ENCODE results near the gene WAS. TPM values are rescaled to one million over a fixed set of nuclear protein-coding genes. Genes with fewer than 3 reads are reported as not detected.

WAS gene
- total and polyA plus RNA-seq, 7 donors = 0.45 to 2.9 (median 0.85) TPM

Other genes with a start within 250 kb of the WAS start
- gene SLC38A5, start 213.5 kb upstream of the WAS start, total RNA-seq = 1 to 10 TPM in 2 of 4 donors, under 1 TPM in 2; 0.83 to 1.1 (median 1.0) TPM
- 1 to 10 TPM in 1 of 3 donors, under 1 TPM in 2; 0.34 to 1.7 (median 0.61) TPM for gene SLC38A5, start 213.5 kb upstream of the WAS start, polyA plus RNA-seq
- 10 to 100 TPM; 14.5 to 26.8 (median 21.2) TPM for gene FTSJ1, start 207.6 kb upstream of the WAS start, total RNA-seq
- gene FTSJ1, start 207.6 kb upstream of the WAS start, polyA plus RNA-seq = 10 to 100 TPM; 26.7 to 48.4 (median 46.4) TPM
- 1 to 10 TPM; 4.8 to 9.2 (median 7.6) TPM for gene PORCN, start 174.8 kb upstream of the WAS start, total RNA-seq
- gene PORCN, start 174.8 kb upstream of the WAS start, polyA plus RNA-seq = 10 to 100 TPM in 1 of 3 donors, 1 to 10 TPM in 2; 8.4 to 12.2 (median 8.7) TPM
- 1 to 10 TPM; 3.8 to 8.1 (median 6.4) TPM for gene EBP, start 162.0 kb upstream of the WAS start, total RNA-seq
- 10 to 100 TPM in 1 of 3 donors, 1 to 10 TPM in 2; 8.7 to 11.9 (median 9.7) TPM for gene EBP, start 162.0 kb upstream of the WAS start, polyA plus RNA-seq
- gene TBC1D25, start 144.1 kb upstream of the WAS start, total RNA-seq = 10 to 100 TPM; 10.5 to 18.4 (median 16.9) TPM
- gene TBC1D25, start 144.1 kb upstream of the WAS start, polyA plus RNA-seq = 10 to 100 TPM in 1 of 3 donors, 1 to 10 TPM in 2; 9.3 to 12.1 (median 9.4) TPM
- 100 to 1,000 TPM in 2 of 4 donors, 10 to 100 TPM in 2; 15.9 to 206 (median 83.2) TPM for gene RBM3, start 109.3 kb upstream of the WAS start, total RNA-seq
- 100 to 1,000 TPM in 1 of 3 donors, 10 to 100 TPM in 2; 26.4 to 137 (median 68.9) TPM for gene RBM3, start 109.3 kb upstream of the WAS start, polyA plus RNA-seq
- 100 to 1,000 TPM; 103 to 155 (median 116) TPM for gene WDR13, start 86.3 kb upstream of the WAS start, total RNA-seq
- 100 to 1,000 TPM; 112 to 171 (median 132) TPM for gene WDR13, start 86.3 kb upstream of the WAS start, polyA plus RNA-seq
- 1 to 10 TPM; 1.9 to 3.2 (median 2.7) TPM for gene SUV39H1, start 12.9 kb downstream of the WAS start, total RNA-seq
- 1 to 10 TPM; 2.2 to 3.6 (median 2.8) TPM for gene SUV39H1, start 12.9 kb downstream of the WAS start, polyA plus RNA-seq
- gene GLOD5, start 77.9 kb downstream of the WAS start, total RNA-seq = not detected
- gene GLOD5, start 77.9 kb downstream of the WAS start, polyA plus RNA-seq = not detected
- under 1 TPM in 1 of 4 donors, not detected in 3; 0.17 TPM for gene GATA1, start 102.8 kb downstream of the WAS start, total RNA-seq
- gene GATA1, start 102.8 kb downstream of the WAS start, polyA plus RNA-seq = under 1 TPM in 2 of 3 donors, not detected in 1; 0.03 to 0.04 TPM
- 10 to 100 TPM; 31.8 to 47.1 (median 43.6) TPM for gene HDAC6, start 118.3 kb downstream of the WAS start, total RNA-seq
- 10 to 100 TPM; 21.8 to 26.2 (median 24.4) TPM for gene HDAC6, start 118.3 kb downstream of the WAS start, polyA plus RNA-seq
- not detected for gene ERAS, start 142.7 kb downstream of the WAS start, total RNA-seq
- not detected for gene ERAS, start 142.7 kb downstream of the WAS start, polyA plus RNA-seq
- gene PCSK1N, start 151.8 kb downstream of the WAS start, total RNA-seq = under 1 TPM in 1 of 4 donors, not detected in 3; 0.44 TPM
- gene PCSK1N, start 151.8 kb downstream of the WAS start, polyA plus RNA-seq = not detected
- gene TIMM17B, start 214.0 kb downstream of the WAS start, total RNA-seq = 10 to 100 TPM; 56.6 to 76.2 (median 65.1) TPM
- 10 to 100 TPM; 63.1 to 91.6 (median 78.4) TPM for gene TIMM17B, start 214.0 kb downstream of the WAS start, polyA plus RNA-seq
- 10 to 100 TPM; 51.8 to 65.7 (median 60.6) TPM for gene PQBP1, start 214.1 kb downstream of the WAS start, total RNA-seq
- gene PQBP1, start 214.1 kb downstream of the WAS start, polyA plus RNA-seq = 10 to 100 TPM; 71.0 to 98.8 (median 77.2) TPM
- 10 to 100 TPM in 2 of 4 donors, 1 to 10 TPM in 2; 8.8 to 13.4 (median 11.2) TPM for gene SLC35A2, start 227.8 kb downstream of the WAS start, total RNA-seq
- 10 to 100 TPM; 13.2 to 26.1 (median 19.7) TPM for gene SLC35A2, start 227.8 kb downstream of the WAS start, polyA plus RNA-seq
- gene PIM2, start 235.2 kb downstream of the WAS start, total RNA-seq = 1 to 10 TPM; 1.1 to 2.3 (median 1.6) TPM
- gene PIM2, start 235.2 kb downstream of the WAS start, polyA plus RNA-seq = 1 to 10 TPM; 1.4 to 3.7 (median 1.6) TPM

Data from psoas muscle (tissue), 7 donors.